OCI-LY3 (cell line): ENCODE data around the gene GADD45A.

Source experiments
- H2AFZ ChIP-seq: fragments of 200-600, 300-600 bp; shearing (Covaris generic); 2 replicates; pipeline ENCODE4 v1.6.0; 2014; ENCODE audit warnings: antibody characterized with exemption, low read depth, low read length
- H3K27ac ChIP-seq: fragments of 200-600, 300-600 bp; sonication (generic); 2 replicates; pipeline ENCODE4 v1.5.1; 2014; ENCODE audit warnings: mild to moderate bottlenecking, low read length, moderate library complexity, mixed read lengths
- H3K27me3 ChIP-seq: fragments of 200-600, 300-600 bp; sonication (generic); 2 replicates; pipeline ENCODE4 v1.6.1; 2014; ENCODE audit warnings: low read depth, low read length, mixed read lengths
- H3K36me3 ChIP-seq: fragments of 200-600, 300-600 bp; sonication (generic); replicated peaks from 2 replicates; pipeline ENCODE3; 2014; ENCODE audit warnings: low read depth, low read length, mixed read lengths
- H3K4me1 ChIP-seq: fragments of 300-600, 200-600 bp; sonication (generic); 2 replicates; pipeline ENCODE4 v1.6.1; 2014; ENCODE audit warnings: low read length, mixed read lengths
- H3K4me2 ChIP-seq: fragments of 200-600, 300-600 bp; sonication (generic); 2 replicates; pipeline ENCODE4 v1.6.1; 2014; ENCODE audit warnings: low read length, mixed read lengths
- H3K4me3 ChIP-seq: fragments of 300-600, 200-600 bp; sonication (generic); 2 replicates; pipeline ENCODE4 v1.5.1; 2014; ENCODE audit warnings: antibody characterized with exemption, mild to moderate bottlenecking, low read length, moderate library complexity
- H3K79me2 ChIP-seq: fragments of 300-600, 200-600 bp; shearing (Covaris generic); 2 replicates; pipeline ENCODE4 v1.6.1; 2014; ENCODE audit warnings: mild to moderate bottlenecking, low read length, mixed read lengths
- H3K9ac ChIP-seq: fragments of 300-600, 200-600 bp; shearing (Covaris generic); 2 replicates; pipeline ENCODE4 v1.6.0; 2014; ENCODE audit warnings: mild to moderate bottlenecking, low read length, moderate library complexity
- H3K9me3 ChIP-seq: fragments of 200-600, 300-600 bp; shearing (Covaris generic); 2 replicates; pipeline ENCODE4 v1.6.1; 2014; ENCODE audit warnings: low read length, mixed read lengths; ENCODE audit not compliant: insufficient read depth
- H4K20me1 ChIP-seq: fragments of 200-600, 300-600 bp; sonication (generic); 2 replicates; pipeline ENCODE4 v1.6.1; 2016; ENCODE audit warnings: low read length, mixed read lengths; ENCODE audit not compliant: insufficient read depth
- CTCF ChIP-seq: fragments of 200-600, 300-600 bp; sonication (generic); IDR thresholded peaks from 2 replicates; pipeline ENCODE4 v1.5.1; 2014; ENCODE audit warnings: antibody characterized with exemption, low read length, low read depth
- EZH2phosphoT487 ChIP-seq: fragments of 200-600 bp; shearing (Covaris generic); IDR thresholded peaks from 2 replicates; pipeline ENCODE4 v1.6.1; 2018; ENCODE audit warnings: antibody characterized with exemption, mixed run types, low read depth

GADD45A gene

GRCh38 chr1:67731322-67731721 lies 46.3 kb downstream of the GADD45A start:
- Histone ChIP-seq H3K4me2 (no peak overlapping the region), H4K20me1 (no peaks in the 10 kb centered on the region), H3K4me3 (no peak overlapping the region), H3K36me3 (no peaks in the 10 kb centered on the region), H3K9ac (no peak overlapping the region), H2AFZ (no peak overlapping the region), H3K27me3 (no peaks in the 10 kb centered on the region), H3K79me2 (no peaks in the 10 kb centered on the region), H3K9me3 (peaks cover 6% of the 10 kb centered on the region; the same call in 1 of the 2 replicates), H3K4me1 (peaks cover 16% of the 10 kb centered on the region), H3K27ac (no peak overlapping the region)
- TF ChIP-seq CTCF (no peak), EZH2phosphoT487 (no peak)

GRCh38 chr1:67732750-67733151 lies 47.8 kb downstream of the GADD45A start:
- H3K4me2 ChIP-seq = no peak overlapping the region
- H3K36me3 ChIP-seq = no peaks in the 10 kb centered on the region
- no peak overlapping the region for H3K27ac ChIP-seq
- no peak overlapping the region for H3K4me3 ChIP-seq
- H3K79me2 ChIP-seq = no peaks in the 10 kb centered on the region
- peaks cover 6% of the 10 kb centered on the region; the same call in 1 of the 2 replicates for H3K9me3 ChIP-seq
- no peak overlapping the region for H2AFZ ChIP-seq
- no peak overlapping the region for H3K9ac ChIP-seq
- H4K20me1 ChIP-seq = no peaks in the 10 kb centered on the region
- no peak for TF ChIP-seq CTCF
- no peak for TF ChIP-seq EZH2phosphoT487
- H3K27me3 ChIP-seq = no peaks in the 10 kb centered on the region
- peaks cover 21% of the 10 kb centered on the region for H3K4me1 ChIP-seq

- H3K4me2 ChIP-seq = no peak overlapping the region
- no peak overlapping the region for H2AFZ ChIP-seq
- H3K27ac ChIP-seq = no peak overlapping the region
- no peak overlapping the region for H3K4me3 ChIP-seq
- no peak overlapping the region for H3K9ac ChIP-seq
- no peaks in the 10 kb centered on the region for H3K27me3 ChIP-seq
- H3K36me3 ChIP-seq = no peaks in the 10 kb centered on the region
- H3K9me3 ChIP-seq = peaks cover 6% of the 10 kb centered on the region; the same call in 1 of the 2 replicates
- H4K20me1 ChIP-seq = no peaks in the 10 kb centered on the region
- peaks cover 21% of the 10 kb centered on the region for H3K4me1 ChIP-seq
- no peak for TF ChIP-seq EZH2phosphoT487
- no peak for TF ChIP-seq CTCF
- no peaks in the 10 kb centered on the region for H3K79me2 ChIP-seq
Measured at GRCh38 chr1:67733681-67734322, 48.8 kb downstream of the GADD45A start.

- Histone ChIP-seq H3K9me3 (peaks cover 6% of the 10 kb centered on the region; the same call in 1 of the 2 replicates), H3K27ac (no peak overlapping the region), H3K4me1 (peaks cover 21% of the 10 kb centered on the region), H3K36me3 (no peaks in the 10 kb centered on the region), H4K20me1 (no peaks in the 10 kb centered on the region), H3K9ac (no peak overlapping the region), H3K4me3 (no peak overlapping the region), H3K4me2 (no peak overlapping the region), H3K27me3 (no peaks in the 10 kb centered on the region), H2AFZ (no peak overlapping the region), H3K79me2 (no peaks in the 10 kb centered on the region)
- TF ChIP-seq EZH2phosphoT487 = no peak
- no peak for TF ChIP-seq CTCF
Measured at GRCh38 chr1:67734323-67734690, 49.3 kb downstream of the GADD45A start.
